Neural progenitor cell (in vitro differentiated cells): ENCODE results near the gene PKDREJ. TPM values are rescaled to one million over a fixed set of nuclear protein-coding genes. Genes with fewer than 3 reads are reported as not detected.

ENCODE experiments used
- DNase-seq: peaks from one replicate; pipeline ENCODE4 v3.0.0-alpha.2; 2016; ENCODE audit warnings: low spot score
- H2AFZ ChIP-seq: fragments of 200-600 bp; sonication (generic); replicated peaks from 2 replicates; pipeline ENCODE4 v1.6.1; 2016; ENCODE audit warnings: antibody characterized with exemption
- H3F3A ChIP-seq: fragments of 200-600 bp; sonication (generic); 2 replicates; pipeline ENCODE4 v1.6.1; 2016; ENCODE audit warnings: antibody characterized with exemption, low read depth
- H3K27ac ChIP-seq: fragments of 200-600 bp; sonication (generic); 2 replicates; pipeline ENCODE4 v1.5.1; 2016; ENCODE audit warnings: mild to moderate bottlenecking
- H3K27me3 ChIP-seq: fragments of 200-600 bp; sonication (generic); 2 replicates; pipeline ENCODE4 v1.6.1; 2016; ENCODE audit warnings: mild to moderate bottlenecking, moderate library complexity
- H3K36me3 ChIP-seq: fragments of 200-600 bp; sonication (generic); 2 replicates; pipeline ENCODE4 v1.5.1; 2016
- H3K4me1 ChIP-seq: fragments of 200-600 bp; sonication (generic); 2 replicates; pipeline ENCODE4 v1.6.1; 2016; ENCODE audit warnings: mixed run types
- H3K4me2 ChIP-seq: fragments of 200-600 bp; sonication (generic); 2 replicates; pipeline ENCODE4 v1.6.1; 2016
- H3K4me3 ChIP-seq: fragments of 200-600 bp; sonication (generic); 2 replicates; pipeline ENCODE4 v1.5.1; 2016
- H3K79me2 ChIP-seq: fragments of 200-600 bp; sonication (generic); 2 replicates; pipeline ENCODE4 v1.6.1; 2016; ENCODE audit warnings: low read depth
- H3K9ac ChIP-seq: fragments of 200-600 bp; sonication (generic); 2 replicates; pipeline ENCODE4 v1.6.1; 2016
- H3K9me3 ChIP-seq: fragments of 200-600 bp; sonication (generic); 2 replicates; pipeline ENCODE4 v1.5.1; 2016; ENCODE audit warnings: low read depth
- H4K20me1 ChIP-seq: fragments of 200-600 bp; sonication (generic); 2 replicates; pipeline ENCODE4 v1.6.1; 2016; ENCODE audit warnings: low read depth
- H3K27ac Mint-ChIP-seq: 3 replicates; pipeline ENCODE4 v1.8.0; 2021; ENCODE audit warnings: mixed read lengths
- H3K27me3 Mint-ChIP-seq: 2 replicates; pipeline ENCODE4 v1.8.0; 2022; ENCODE audit warnings: low read depth, mild to moderate bottlenecking, inconsistent platforms, moderate library complexity, mixed read lengths; ENCODE audit not compliant: insufficient read depth
- H3K36me3 Mint-ChIP-seq: 3 replicates; pipeline ENCODE4 v1.8.0; 2021; ENCODE audit warnings: mixed read lengths
- H3K4me1 Mint-ChIP-seq: 3 replicates; pipeline ENCODE4 v1.8.0; 2021; ENCODE audit warnings: mixed read lengths
- H3K4me3 Mint-ChIP-seq: 3 replicates; pipeline ENCODE4 v1.8.0; 2021; ENCODE audit warnings: mild to moderate bottlenecking, moderate library complexity, mixed read lengths
- H3K9me3 Mint-ChIP-seq: 3 replicates; pipeline ENCODE4 v1.8.0; 2020; ENCODE audit warnings: mixed read lengths
- CTCF ChIP-seq: fragments of 200-600 bp; sonication (generic); IDR thresholded peaks from 2 replicates; pipeline ENCODE4 v1.5.1; 2017; ENCODE audit warnings: antibody characterized with exemption, mild to moderate bottlenecking
- EZH2 ChIP-seq: fragments of 200-600 bp; sonication (generic); IDR thresholded peaks from 2 replicates; pipeline ENCODE4 v1.6.1; 2017; ENCODE audit warnings: antibody characterized with exemption, mild to moderate bottlenecking, moderate library complexity
- EZH2phosphoT487 ChIP-seq: fragments of 200-600 bp; sonication (generic); IDR thresholded peaks from 2 replicates; pipeline ENCODE4 v1.6.1; 2017; ENCODE audit warnings: antibody characterized with exemption
- total RNA-seq: library from RNA; depleted of rRNA; stranded (reverse); fragments of >200 nt; gene quantifications from 2 replicates; pipeline ENCODE4 v1.2.3, GENCODE V29; 2015; ENCODE audit warnings: low replicate concordance

The PKDREJ gene
- total RNA-seq, 1 donor from 2014 or later = not detected

- no peak for DNase-seq
- no peak overlapping the region for H3K4me3 Mint-ChIP-seq
- H3K36me3 Mint-ChIP-seq = peaks cover 30% of the 10 kb centered on the region
- H3F3A ChIP-seq = no peaks in the 10 kb centered on the region
- no peak overlapping the region for H3K4me2 ChIP-seq
- no peaks in the 10 kb centered on the region for H3K4me1 ChIP-seq
- H3K27me3 Mint-ChIP-seq = peaks cover 2% of the 10 kb centered on the region
- no peak overlapping the region for H3K27ac ChIP-seq
- no peaks in the 10 kb centered on the region for H3K79me2 ChIP-seq
- TF ChIP-seq EZH2phosphoT487 (no peak), CTCF (no peak), EZH2 (no peak)
- no peak overlapping the region for H2AFZ ChIP-seq
- no peaks in the 10 kb centered on the region for H4K20me1 ChIP-seq
- H3K36me3 ChIP-seq = no peaks in the 10 kb centered on the region
- H3K4me1 Mint-ChIP-seq = peaks cover 2% of the 10 kb centered on the region
- peaks cover 6% of the 10 kb centered on the region for H3K9me3 ChIP-seq
- no peak overlapping the region for H3K4me3 ChIP-seq
- no peak overlapping the region for H3K27ac Mint-ChIP-seq
- peaks cover 28% of the 10 kb centered on the region for H3K9me3 Mint-ChIP-seq
- H3K9ac ChIP-seq = no peak overlapping the region
- H3K27me3 ChIP-seq = no peaks in the 10 kb centered on the region
Measured at GRCh38 chr22:46213052-46213451, 50.1 kb downstream of the PKDREJ start.

- Mint-ChIP-seq H3K36me3 (peaks cover 29% of the 10 kb centered on the region), H3K27ac (no peak overlapping the region), H3K27me3 (peaks cover 2% of the 10 kb centered on the region), H3K4me1 (peaks cover 2% of the 10 kb centered on the region), H3K4me3 (no peak overlapping the region), H3K9me3 (peaks cover 28% of the 10 kb centered on the region)
- Histone ChIP-seq H3K27ac (no peak overlapping the region), H3F3A (no peaks in the 10 kb centered on the region), H2AFZ (no peak overlapping the region), H3K9me3 (peaks cover 6% of the 10 kb centered on the region), H4K20me1 (no peaks in the 10 kb centered on the region), H3K4me3 (no peak overlapping the region), H3K36me3 (no peaks in the 10 kb centered on the region), H3K9ac (no peak overlapping the region), H3K27me3 (no peaks in the 10 kb centered on the region), H3K79me2 (no peaks in the 10 kb centered on the region), H3K4me1 (no peaks in the 10 kb centered on the region), H3K4me2 (no peak overlapping the region)
- TF ChIP-seq CTCF (no peak), EZH2phosphoT487 (no peak), EZH2 (no peak)
- no peak for DNase-seq
Measured at GRCh38 chr22:46212195-46212594, 50.9 kb downstream of the PKDREJ start.

- TF ChIP-seq CTCF (no peak), EZH2 (no peak), EZH2phosphoT487 (no peak)
- H3F3A ChIP-seq = no peaks in the 10 kb centered on the region
- no peak for DNase-seq
Measured at GRCh38 chr22:46209262-46209661, 53.9 kb downstream of the PKDREJ start.

More at GRCh38 chr22:46209262-46209661, 53.9 kb downstream of the PKDREJ start:
- Histone ChIP-seq H3K9ac (no peak overlapping the region), H3K4me2 (no peak overlapping the region), H3K4me1 (no peaks in the 10 kb centered on the region), H3K4me3 (no peak overlapping the region), H3K79me2 (no peaks in the 10 kb centered on the region), H4K20me1 (no peaks in the 10 kb centered on the region), H3K27ac (no peak overlapping the region), H3K9me3 (peaks cover 6% of the 10 kb centered on the region), H2AFZ (no peak overlapping the region), H3K36me3 (no peaks in the 10 kb centered on the region), H3K27me3 (no peaks in the 10 kb centered on the region)
- peaks cover 30% of the 10 kb centered on the region for H3K36me3 Mint-ChIP-seq
- peaks cover 27% of the 10 kb centered on the region for H3K9me3 Mint-ChIP-seq
- H3K4me1 Mint-ChIP-seq = no peaks in the 10 kb centered on the region
- H3K27me3 Mint-ChIP-seq = no peaks in the 10 kb centered on the region
- no peak overlapping the region for H3K4me3 Mint-ChIP-seq
- H3K27ac Mint-ChIP-seq = no peak overlapping the region

Other genes with a start within 250 kb of the PKDREJ start
- 5.2 and 5.4 TPM in 2 replicates for gene PPARA, start 112.8 kb downstream of the PKDREJ start, total RNA-seq
- 6.7 and 22.8 TPM in 2 replicates for gene CDPF1, start 13.1 kb downstream of the PKDREJ start, total RNA-seq
- gene TTC38, start 4.7 kb upstream of the PKDREJ start, total RNA-seq = 41.0 and 50.5 TPM in 2 replicates
- 29.7 and 38.8 TPM in 2 replicates for gene GTSE1, start 33.5 kb upstream of the PKDREJ start, total RNA-seq
- gene TRMU, start 72.4 kb upstream of the PKDREJ start, total RNA-seq = 66.9 and 70.1 TPM in 2 replicates